NCI-H2196 treated with DMSO at 0.1 percent for 48 hours (cell line): ENCODE results near the gene GCAT.
A peak's percentile ranks its signal among the peaks of the same experiment; 100 is the strongest.

ENCODE experiments used
- DNase-seq: peaks from one replicate; lab custom pipeline; 2025; ENCODE audit not compliant: unreplicated experiment; lab: John Stamatoyannopoulos, UW

The GCAT gene

DNA sequence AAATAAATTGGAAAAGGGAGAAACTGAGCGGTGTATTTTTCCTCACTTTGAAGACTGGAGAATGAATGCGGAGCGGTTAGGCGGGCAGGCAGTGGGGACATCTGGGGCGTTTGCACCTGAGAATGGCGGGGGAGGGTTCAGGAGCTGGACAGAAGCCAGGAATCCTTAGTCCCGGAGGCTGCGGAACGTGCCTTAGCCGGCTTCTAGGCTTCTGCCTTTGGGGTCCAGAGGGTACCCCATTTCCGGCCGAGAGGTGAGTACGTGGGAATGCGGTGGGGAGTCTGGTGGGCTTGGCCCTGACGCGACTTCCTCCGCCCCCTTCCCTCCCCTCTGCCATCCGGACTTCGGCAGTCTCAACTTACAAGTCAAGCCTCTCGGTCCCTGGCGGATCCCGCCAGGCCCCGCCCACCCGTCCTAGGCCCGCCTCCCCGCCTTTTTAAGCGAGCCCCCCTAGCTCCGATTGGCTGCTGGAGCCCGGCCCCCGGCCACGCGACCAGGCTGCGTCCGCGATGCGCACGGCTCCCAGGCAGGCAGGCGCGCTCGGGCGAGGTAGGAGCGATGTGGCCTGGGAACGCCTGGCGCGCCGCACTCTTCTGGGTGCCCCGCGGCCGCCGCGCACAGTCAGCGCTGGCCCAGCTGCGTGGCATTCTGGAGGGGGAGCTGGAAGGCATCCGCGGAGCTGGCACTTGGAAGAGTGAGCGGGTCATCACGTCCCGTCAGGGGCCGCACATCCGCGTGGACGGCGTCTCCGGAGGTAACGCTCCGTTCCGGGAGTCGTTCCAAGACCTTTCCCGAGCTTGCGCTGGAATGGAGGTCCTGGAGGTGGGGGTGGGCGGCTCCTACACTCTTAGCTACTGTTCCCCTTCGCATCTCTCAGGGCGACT lies at the start of gene GCAT:
TSS of gene GCAT (plus strand) at position 525 of the 884 bp plus-strand sequence. CDS start at position 559, 34 bp downstream.
- DNase-seq, result peak; percentile 70

- DNase-seq, result no peak
These were observed 49.0 kb upstream of the GCAT start for GRCh38 chr22:37758694-37759093.

DNA sequence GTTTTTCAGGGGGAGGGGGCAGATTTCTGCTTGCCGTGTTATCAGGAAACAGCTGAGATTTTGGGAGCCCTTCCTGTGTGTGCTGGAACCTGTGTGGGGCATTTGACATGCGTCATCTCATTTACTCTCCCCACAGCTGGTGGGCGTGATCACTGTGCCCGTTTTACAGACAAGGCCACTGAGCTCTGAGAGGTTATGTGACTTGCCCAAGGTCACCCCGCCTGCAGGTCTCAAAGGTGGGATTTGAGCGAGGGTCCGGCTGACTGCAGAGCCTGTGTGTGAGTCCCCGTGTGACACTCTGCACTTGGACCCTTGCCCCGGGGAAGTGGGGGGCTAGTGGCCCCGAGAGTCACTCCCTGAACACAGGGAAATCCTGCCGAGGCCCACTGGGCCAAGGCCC lies 48.5 kb upstream of the GCAT start:
- no peak for DNase-seq

DNA sequence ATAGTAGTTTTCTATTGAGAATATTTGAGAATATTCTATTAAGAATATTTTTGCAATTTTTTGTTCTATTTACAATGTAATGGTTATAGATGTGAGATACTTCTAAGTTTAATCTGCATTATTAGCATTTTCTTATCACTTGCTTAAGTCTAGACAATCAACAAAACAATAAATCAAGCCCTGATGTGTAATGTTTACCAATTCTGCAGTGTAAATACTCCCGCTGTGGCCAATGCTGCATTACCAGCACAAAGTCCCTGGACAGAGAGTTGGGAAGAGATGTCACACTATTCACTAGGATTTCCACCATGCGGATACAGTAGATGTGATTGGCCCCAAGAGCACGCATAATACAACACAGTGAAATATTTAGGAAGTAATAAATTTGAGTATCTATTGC lies 47.6 kb upstream of the GCAT start:
- DNase-seq, result no peak

DNA sequence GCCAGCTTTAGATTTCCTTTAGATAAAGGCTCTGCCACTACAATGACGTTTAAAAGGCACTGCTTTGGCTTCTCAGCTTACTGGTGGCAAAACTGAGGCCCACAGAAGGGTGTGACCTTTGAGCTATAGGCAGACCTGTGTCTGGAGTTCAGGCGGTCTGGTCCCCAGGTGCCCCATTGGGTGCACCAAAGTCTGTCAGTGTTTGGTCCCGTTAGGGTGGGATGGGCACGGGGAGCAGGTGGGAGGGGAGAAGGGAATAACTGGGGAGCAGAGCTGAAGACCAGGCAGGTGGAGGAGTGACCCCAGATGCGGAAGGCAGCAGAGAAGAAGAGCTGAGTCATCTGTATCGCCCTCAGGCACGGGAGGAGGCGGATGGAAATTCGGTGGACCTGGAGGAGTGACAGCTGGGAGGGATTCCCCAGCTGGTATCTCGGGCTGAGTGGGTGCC lies 45.3 kb upstream of the GCAT start:
- DNase-seq, result no peak

GRCh38 chr22:37763012-37763411 lies 44.7 kb upstream of the GCAT start:
- DNase-seq, result no peak

DNA sequence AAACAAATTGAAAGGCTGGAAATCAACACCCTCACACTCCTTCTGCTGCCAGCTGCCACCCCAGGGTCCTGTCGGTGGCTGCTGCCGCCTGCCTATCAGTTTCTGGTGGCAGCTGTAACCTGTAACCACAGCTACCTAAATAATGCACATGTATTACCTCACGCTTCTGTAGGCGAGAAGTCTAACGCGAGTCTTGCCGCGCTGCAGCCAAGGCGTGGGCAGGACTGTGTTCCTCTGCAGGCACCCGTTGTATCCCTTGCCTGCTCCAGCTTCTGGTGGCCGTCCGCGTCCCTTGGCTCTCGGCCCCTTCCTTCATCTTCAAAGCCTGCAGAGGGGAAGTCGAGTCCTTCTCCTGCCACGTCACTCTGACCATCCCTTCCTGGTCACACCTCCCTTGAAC lies 44.1 kb upstream of the GCAT start:
- no peak for DNase-seq

DNA sequence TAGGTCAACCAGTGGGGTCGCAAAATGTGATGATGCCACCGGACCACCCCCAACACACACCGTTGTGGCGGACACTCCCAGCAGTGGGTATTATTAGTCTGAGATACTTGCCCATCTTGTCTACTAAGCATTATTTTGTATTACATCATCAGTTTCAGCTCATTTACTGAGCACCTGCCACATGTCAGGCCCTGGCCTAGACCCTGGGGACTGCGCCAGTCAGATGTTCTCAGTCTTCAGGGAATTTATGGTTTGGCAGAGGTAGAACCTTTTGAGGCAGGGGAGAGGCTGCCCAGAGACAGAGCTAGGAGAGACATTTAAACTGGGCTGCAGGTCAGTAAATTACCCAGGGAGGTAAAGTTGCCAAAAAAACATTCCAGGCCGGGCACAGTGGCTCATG lies 43.1 kb upstream of the GCAT start:
- no peak for DNase-seq

GRCh38 chr22:37765498-37765897 lies 42.2 kb upstream of the GCAT start:
- no peak for DNase-seq

GRCh38 chr22:37765953-37766576 lies 41.7 kb upstream of the GCAT start:
- no peak for DNase-seq

DNA sequence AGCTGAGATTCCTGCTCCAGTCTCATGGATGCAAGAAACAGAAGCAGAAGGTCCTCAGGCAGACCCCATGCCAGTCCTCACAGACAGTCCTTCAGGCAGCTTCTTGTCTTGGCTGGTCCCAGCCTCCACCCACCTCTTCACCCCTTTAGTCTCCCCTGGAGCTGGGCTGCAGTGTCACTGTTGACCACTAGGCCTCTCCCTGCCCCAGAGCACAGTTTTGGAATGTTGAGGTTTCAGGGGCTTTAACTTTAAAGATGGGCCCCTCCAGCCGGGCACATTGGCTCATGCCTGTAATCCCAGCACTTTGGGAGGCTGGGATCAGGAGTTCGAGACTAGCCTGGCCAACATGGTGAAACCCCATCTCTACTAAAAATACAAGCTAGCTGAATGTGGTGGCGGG lies 39.5 kb upstream of the GCAT start:
- no peak for DNase-seq

DNA sequence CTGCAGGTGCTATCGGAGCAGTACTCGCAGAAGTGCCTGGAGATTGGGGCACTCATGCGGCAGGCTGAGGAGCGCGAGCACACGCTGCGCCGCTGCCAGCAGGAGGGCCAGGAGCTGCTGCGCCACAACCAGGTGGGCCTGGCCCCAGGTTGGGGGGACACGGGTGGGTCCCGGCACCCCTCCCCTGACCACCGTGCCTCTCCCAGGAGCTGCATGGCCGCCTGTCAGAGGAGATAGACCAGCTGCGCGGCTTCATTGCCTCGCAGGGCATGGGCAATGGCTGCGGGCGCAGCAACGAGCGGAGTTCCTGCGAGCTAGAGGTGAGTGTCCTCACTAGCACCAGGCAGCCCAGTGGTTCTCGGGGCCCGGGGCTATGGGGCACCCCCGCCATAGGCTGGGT lies 38.7 kb upstream of the GCAT start:
- no peak for DNase-seq

DNA sequence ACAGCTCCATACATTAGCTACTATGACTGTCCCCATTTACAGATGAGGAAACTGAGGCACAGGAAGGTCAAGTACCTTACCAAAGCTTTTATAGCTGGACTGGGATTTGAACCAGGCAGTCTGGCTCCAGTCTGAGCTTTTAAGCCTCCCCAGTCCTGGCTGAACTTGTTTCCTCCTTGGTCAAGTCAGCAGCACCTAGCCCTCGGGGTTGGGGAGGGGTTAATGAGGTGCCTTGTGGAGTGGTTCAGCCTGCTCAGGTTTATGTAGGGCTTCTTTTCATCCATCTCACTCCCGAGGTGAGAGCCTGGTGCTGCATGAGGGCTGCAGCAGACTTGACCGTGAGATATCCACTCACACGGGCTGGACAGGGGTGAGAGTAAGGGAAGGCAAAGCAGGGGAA lies 36.7 kb upstream of the GCAT start:
- DNase-seq, result no peak

DNA sequence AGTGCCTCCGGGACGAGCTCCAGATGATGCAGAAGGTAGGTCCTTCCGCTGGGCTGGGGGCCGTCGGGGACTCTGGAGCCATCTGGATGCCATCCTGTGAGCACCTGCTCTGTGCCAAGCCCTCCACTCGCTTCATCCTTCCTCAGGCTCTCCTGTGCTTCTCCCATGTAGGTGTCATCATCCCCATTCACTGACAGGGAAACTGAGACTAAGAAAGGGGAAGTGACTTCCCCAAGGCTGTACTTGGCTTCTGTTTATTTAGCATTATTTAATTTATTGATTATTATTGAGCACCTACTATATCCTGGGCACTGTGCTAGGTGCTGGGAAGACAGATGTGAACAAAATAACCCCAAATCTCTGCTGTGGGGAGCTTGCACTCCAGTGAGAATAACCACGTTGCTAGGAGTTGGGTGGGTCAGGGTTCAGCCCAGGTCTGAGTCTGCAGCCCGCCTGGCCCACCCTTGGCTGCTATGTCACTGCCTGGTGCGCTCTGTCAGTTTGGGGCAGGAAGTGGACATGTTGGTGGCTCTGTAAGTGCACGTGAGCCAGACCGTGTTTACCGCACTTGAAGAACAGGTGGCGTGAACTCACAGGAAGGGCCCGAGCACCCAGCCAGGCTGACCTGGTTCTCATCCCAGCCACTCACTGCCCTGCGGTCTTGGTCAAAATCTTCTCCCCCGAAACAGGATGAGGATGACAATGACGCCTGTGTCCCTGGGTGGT lies 35.9 kb upstream of the GCAT start:
- DNase-seq, result no peak

DNA sequence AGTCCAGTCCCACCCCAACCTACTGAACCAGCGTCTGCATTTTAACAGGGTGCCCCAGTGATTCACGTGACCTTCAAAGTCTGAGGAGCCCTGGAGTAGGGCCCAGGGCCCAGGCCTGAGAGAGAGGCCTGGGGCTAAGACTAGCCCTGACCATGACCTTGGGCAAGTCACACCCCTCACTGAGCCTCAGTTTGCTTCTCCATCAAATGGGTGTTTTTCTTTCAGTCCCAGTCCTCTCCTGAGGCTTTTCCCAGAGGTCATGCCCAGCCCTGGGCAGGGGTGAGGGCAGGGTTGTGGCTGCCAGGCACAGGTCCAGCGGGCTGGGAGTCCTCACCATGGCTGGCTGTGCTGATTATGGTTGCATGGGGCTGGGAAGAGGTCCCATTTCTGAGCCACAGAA lies 33.0 kb upstream of the GCAT start:
- DNase-seq, result no peak

DNA sequence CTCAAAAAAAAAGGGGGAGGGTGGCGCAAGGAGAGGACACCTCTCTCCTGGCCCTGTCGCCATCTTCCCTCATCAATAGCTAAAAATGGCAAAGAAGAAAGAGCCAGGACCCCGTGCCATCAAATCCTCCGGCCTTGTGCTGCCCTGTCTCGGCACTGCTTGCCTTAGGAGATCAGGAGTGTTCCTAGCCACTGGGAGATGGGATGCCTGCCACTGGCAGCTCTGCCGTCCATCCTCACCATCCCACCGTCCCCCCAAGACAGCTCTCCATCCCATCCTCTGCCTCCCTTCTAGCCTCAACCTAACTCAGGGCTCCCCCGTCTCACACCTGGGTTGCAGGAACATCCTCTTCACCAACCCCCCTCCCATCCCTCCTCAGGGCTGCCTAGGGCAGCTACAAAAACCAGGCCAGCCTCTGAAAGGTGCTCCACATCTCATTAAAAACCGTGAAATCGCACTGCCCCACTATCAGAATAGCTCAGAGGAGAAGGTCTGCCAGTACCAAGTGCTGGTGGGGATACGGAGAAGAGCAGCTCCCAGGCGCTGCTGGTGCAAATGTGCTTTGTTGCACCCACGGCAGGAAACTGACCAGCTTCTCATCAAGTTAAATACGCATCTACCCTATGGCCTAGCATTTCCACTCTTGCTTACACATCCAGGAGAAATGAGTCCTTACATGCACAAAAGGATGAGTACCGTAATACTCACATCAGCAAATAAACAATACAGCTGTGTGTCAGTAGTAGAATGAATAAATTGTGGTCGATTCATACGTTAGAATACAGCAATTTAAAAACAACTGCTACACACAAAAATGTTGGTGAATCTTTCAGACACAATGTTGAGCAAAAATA lies 31.7 kb upstream of the GCAT start:
- no peak for DNase-seq

GRCh38 chr22:37776639-37777005 lies 31.1 kb upstream of the GCAT start:
- no peak for DNase-seq

DNA sequence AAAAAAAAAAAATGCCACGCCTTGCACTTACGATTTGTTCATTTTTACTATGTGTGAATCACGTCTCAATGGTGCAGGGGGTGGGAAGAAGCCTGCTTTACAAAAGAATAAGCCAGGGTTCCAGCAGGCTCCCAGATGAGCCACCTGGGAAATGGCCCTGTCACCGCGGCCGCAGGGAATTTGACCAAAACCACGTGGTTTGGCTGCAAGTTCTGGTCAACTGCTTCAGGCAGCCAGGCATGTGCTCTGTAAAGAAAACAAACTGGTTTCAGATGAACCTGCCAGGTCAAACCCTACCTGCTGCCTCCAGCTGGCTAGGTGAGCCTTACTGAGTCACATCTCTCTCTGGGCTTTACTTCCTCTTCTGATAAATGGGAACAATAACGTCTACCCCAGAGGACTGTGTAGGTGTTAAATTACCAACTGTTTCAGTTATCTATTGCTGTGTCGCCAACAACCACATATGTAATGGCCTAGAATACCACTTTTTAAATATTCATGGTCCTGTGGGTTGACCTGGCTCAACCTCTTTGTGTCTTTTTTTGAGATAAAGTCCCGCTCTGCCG lies 30.5 kb upstream of the GCAT start:
- DNase-seq, result peak; percentile 28

- no peak for DNase-seq
These were observed 29.2 kb upstream of the GCAT start for GRCh38 chr22:37778370-37779009.

DNA sequence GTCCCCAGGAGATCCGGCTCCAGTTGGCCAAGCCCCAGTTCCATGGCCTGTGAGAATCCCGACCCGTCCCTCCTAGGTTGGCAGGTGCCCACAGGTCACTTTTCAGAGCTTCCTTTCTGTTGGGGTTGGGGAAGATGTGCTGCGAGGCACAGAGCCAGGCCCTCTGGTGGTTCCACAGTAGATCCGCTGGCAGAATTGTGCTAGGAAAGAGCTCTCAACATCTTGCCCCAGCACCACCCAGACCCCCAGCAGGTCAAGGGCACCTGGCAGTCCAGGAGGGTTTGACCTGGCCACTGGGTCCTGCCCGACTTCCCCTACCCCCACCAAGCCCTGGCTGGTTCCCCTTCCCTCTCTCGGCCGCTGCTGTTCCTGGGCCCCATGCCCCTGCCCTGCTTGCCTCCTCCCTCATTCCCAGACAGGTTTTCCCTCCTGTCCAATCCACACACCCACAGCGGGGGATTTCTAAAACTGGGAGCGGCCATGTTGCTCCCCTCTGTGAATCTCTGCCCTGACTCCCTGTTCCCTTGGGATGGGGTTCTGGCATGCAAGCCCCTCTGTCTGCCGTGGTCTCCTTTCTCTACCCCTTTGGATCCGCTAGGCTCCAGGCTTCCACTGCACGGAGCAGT lies 26.2 kb upstream of the GCAT start:
- no peak for DNase-seq
